Coronary artery (tissue), 2 donors: ENCODE measurements around the gene ABCC10.
"Not testable (repeated sequence)": the region's sequence is repeated elsewhere in the genome, so short reads cannot be mapped to it uniquely, and the experiment has no call there.

Source experiments
- DNase-seq: peaks from one replicate; pipeline ENCODE4 v3.0.0-alpha.2; 2017; ENCODE audit warnings: low spot score
- H3K27ac ChIP-seq, 2 donors: fragments of 200-600 bp; sonication (generic); one replicate each; pipeline ENCODE4 v1.5.1; 2016 to 2019
- H3K4me3 ChIP-seq: fragments of 200-600 bp; sonication (generic); 2 replicates; pipeline ENCODE4 v1.5.1; 2016; ENCODE audit warnings: mild to moderate bottlenecking, moderate library complexity
- TF ChIP-seq, protein P1 (sequence below): fragments of 200-600 bp; sonication (generic); IDR thresholded peaks from one replicate; pipeline ENCODE4 v1.5.1; 2019; ENCODE audit warnings: antibody characterized with exemption

Gene ABCC10

DNA sequence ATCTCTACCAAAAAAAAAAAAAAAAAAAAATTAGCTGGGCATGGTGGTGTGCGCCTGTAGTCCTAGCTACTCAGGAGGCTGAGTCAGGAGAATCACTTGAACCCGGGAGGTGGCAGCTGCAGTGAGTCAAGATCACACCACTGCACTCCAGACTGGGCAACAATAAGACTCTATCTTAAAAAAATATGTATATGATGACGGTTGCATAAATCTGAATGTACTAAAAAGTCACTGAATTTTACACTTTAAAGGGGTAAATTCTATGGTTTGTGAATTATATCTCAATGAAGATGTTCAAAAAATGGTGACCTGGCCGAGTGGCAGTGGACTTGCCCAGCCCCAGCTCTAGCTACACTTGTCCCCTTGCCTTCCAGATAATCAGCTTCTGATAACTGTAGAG, 10.4 kb upstream of the ABCC10 start:
- DNase-seq = no peak
- Histone ChIP-seq H3K27ac (no peak overlapping the region), H3K4me3 (no peak overlapping the region)
- TF ChIP-seq, protein P1, sequence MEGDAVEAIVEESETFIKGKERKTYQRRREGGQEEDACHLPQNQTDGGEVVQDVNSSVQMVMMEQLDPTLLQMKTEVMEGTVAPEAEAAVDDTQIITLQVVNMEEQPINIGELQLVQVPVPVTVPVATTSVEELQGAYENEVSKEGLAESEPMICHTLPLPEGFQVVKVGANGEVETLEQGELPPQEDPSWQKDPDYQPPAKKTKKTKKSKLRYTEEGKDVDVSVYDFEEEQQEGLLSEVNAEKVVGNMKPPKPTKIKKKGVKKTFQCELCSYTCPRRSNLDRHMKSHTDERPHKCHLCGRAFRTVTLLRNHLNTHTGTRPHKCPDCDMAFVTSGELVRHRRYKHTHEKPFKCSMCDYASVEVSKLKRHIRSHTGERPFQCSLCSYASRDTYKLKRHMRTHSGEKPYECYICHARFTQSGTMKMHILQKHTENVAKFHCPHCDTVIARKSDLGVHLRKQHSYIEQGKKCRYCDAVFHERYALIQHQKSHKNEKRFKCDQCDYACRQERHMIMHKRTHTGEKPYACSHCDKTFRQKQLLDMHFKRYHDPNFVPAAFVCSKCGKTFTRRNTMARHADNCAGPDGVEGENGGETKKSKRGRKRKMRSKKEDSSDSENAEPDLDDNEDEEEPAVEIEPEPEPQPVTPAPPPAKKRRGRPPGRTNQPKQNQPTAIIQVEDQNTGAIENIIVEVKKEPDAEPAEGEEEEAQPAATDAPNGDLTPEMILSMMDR = no peak

DNA sequence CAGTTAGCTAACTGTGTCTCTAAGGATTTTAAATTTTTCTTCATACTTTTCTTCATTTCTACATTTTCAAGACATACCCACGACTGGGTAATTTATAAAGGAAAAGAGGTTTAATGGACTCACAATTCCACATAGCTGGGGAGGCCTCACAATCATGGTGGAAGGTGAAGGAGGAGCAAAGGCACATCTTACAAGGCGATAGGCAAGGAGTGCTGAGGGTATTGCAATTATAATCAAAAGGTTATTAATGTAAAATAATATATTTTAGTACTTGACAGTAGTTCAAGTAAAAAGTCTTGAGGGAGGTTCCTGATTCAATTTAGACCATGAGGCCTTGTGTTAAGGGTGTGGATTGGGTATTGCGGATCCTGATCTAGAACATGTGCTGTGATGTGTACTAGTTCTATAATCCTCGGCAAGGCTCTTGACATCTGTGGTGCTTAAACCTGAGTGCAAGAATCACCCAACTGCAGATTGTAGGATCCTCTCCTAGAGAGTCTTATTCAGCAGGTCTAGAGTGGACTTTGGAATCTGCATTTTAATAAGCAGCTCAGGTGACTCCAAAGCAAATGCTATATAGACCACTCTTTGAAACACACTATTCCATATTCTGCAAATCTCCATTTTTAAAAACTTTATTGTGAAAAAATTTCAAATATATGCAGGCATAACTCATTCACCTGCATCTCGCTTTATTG, 7.2 kb upstream of the ABCC10 start:
- H3K27ac ChIP-seq = no peak overlapping the region
- H3K4me3 ChIP-seq = no peak overlapping the region
- no peak for DNase-seq
- TF ChIP-seq, protein P1 = no peak

DNA sequence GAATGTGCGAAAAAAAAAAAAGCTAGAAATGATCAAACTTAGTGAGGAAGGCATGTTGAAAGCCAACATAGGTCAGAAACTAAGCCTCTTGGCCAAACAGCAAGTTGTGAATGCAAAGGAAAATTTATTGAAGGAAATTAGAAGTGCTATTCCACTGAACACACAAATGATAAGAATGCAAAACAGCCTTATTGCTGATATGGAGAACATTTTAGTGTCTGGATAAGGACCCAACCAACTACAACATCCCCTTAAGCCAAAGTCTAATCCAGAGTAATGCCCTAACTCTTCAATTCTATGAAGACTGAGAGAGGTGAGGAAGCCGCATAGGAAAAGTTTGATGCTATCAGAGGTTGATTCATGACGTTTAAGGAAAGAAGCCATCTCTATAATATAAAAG, 5.5 kb upstream of the ABCC10 start:
- DNase-seq = no peak
- H3K27ac ChIP-seq = no peak overlapping the region
- TF ChIP-seq, protein P1 = no peak
- H3K4me3 ChIP-seq = no peak overlapping the region

DNA sequence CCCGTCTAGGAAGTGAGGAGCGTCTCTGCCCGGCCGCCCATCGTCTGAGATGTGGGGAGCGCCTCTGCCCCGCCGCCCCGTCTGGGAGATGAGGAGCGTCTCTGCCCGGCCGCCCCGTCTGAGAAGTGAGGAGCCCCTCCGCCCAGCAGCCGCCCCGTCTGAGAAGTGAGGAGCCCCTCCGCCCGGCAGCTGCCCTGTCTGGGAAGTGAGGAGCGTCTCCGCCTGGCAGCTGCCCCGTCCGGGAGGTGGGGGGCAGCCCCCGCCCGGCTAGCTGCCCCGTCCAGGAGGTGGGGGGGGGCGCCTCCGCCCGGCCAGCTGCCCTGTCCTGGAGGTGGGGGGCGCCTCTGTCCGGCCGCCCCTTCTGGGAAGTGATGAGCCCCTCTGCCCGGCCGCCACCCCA, 2.3 kb upstream of the ABCC10 start:
- not testable (repeated sequence) for H3K27ac ChIP-seq, DNase-seq, H3K4me3 ChIP-seq

DNA sequence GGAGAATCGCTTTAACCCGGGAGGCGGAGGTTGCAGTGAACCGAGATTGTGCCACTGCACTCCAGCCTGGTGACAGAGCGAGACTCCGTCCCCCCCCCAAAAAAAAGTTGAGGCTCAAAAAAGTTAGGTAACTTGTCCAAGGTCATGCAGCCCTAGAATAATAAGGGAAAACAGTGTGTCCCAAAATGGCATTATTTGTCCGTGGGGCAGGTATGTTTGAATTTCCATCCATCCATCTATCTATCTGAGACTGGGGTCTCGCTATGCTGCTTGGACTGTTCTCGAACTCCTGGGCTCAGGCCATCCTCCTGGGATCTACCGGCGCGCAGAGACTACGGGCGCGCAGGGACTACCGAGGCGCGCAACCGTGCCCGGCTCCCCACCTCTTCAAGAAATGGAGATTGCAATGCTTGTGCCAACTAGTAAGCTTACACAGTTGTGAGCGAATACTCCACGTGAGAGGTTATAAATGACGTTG, 374 bp upstream of the ABCC10 start:
- TF ChIP-seq, protein P1 = no peak
- DNase-seq = no peak
- H3K4me3 ChIP-seq = peak overlapping the region; percentile 99
- H3K27ac ChIP-seq = peak overlapping the region; percentile 56 to 96

DNA sequence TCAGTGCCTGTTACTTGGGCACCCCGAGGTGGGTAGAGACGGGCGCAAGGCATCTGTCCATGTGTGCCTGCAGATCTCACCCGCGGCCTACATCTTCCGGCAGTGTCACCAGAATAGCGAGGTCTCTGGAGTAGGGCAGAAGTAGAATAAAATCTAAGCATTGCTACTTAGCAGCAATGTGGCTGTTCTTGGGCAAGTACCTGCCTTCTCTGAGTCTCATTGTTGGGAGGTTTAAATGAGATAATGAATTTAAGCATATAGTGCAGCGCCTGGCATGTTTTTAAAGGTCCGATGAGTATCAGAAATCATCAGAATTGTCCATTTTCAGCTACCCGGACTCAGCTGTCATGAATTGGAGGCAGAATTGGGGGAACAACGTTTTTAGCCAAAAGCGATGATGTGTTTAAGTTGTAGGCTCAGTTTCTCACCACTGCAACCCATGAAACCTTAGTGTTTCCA, 800 bp downstream of the ABCC10 start:
- H3K4me3 ChIP-seq = peak overlapping the region; percentile 99
- no peak for DNase-seq
- TF ChIP-seq, protein P1 = no peak
- H3K27ac ChIP-seq = peak overlapping the region; percentile 56 to 96

DNA sequence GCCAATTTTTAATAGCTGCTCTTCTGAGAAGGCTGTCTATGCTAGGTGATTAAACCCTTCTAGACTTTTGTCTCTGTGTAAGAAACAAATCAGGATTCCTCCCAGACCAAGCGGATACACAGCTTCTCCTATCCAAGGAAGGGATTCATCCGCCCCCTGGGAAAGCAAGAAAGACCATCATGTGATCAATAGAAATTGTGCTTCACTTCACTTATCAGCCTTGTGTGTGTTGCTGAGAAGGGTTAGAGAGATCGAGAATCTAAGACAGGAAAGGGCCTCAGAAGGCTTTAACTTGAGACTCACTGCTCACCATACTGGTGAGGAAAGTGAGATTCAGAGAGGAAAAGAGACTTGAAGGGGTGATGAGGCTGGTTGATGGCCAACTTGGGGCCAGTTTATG, 1.5 kb downstream of the ABCC10 start:
- DNase-seq = no peak
- H3K4me3 ChIP-seq = peak overlapping the region; percentile 99

More for the DNA sequence above, 1.5 kb downstream of the ABCC10 start:
- peak overlapping the region in 1 of 2 donors; percentile 96 for H3K27ac ChIP-seq
- TF ChIP-seq, protein P1 = no peak
